Caco-2 (cell line): Measurements from ENCODE around the gene RHOG. TPM values are rescaled to one million over a fixed set of nuclear protein-coding genes. Genes with fewer than 3 reads are reported as not detected.
A peak's percentile ranks its signal among the peaks of the same experiment; 100 is the strongest.

Experiments used
- BruUV-seq: library from RNA; stranded (reverse); fragments of 400-500 nt; replicated peaks from 2 replicates; lab custom pipeline; 2021; lab: Mats Ljungman, UMichigan
- CTCF ChIA-PET: fragments of 300-600 bp; sonication (Branson Sonifier 250); formaldehyde crosslinking; loops from one replicate; lab custom pipeline; 2022; ENCODE audit warnings: antibody characterized with exemption; lab: Charles Lee
- POLR2A ChIA-PET: fragments of 300-600 bp; sonication (Branson Sonifier 250); formaldehyde crosslinking; loops from one replicate; lab custom pipeline; 2022; ENCODE audit warnings: antibody characterized with exemption; lab: Charles Lee
- DNase-seq, 2 experiments: peaks; one replicate each; pipeline versions ENCODE4 v3.0.0 to v3.0.0-alpha.2; 2020 to 2022
- H3K27me3 ChIP-seq: replicated peaks from 2 replicates; pipeline ENCODE4 v1.6.0; 2011; ENCODE audit warnings: low read length; ENCODE audit not compliant: control insufficient read depth, insufficient read depth
- H3K36me3 ChIP-seq: 2 replicates; pipeline ENCODE4 v1.5.1; 2011; ENCODE audit warnings: low read length; ENCODE audit not compliant: control insufficient read depth, insufficient read depth
- H3K4me1 ChIP-seq: fragments of 250-450 bp; sonication (Bioruptor Pico); 2 replicates; pipeline ENCODE4 v1.5.1; 2020; ENCODE audit warnings: mild to moderate bottlenecking
- H3K4me3 ChIP-seq: 2 replicates; pipeline ENCODE4 v1.5.1; 2011; ENCODE audit warnings: low read depth, mild to moderate bottlenecking, control low read depth, low read length
- H3K9me3 ChIP-seq: fragments of 250-450 bp; sonication (Bioruptor Pico); 2 replicates; pipeline ENCODE4 v1.5.1; 2020; ENCODE audit warnings: mild to moderate bottlenecking, moderate library complexity
- H3K27ac Mint-ChIP-seq: one replicate; pipeline ENCODE4 v1.8.0; 2022; ENCODE audit warnings: mixed read lengths; ENCODE audit not compliant: unreplicated experiment
- H3K27me3 Mint-ChIP-seq: one replicate; pipeline ENCODE4 v1.8.0; 2022; ENCODE audit warnings: mixed read lengths; ENCODE audit not compliant: insufficient read depth, unreplicated experiment
- H3K36me3 Mint-ChIP-seq: one replicate; pipeline ENCODE4 v1.8.0; 2022; ENCODE audit warnings: mild to moderate bottlenecking, mixed read lengths; ENCODE audit not compliant: insufficient read depth, unreplicated experiment
- H3K4me1 Mint-ChIP-seq: one replicate; pipeline ENCODE4 v1.8.0; 2022; ENCODE audit warnings: low read depth, mixed read lengths; ENCODE audit not compliant: unreplicated experiment
- H3K4me3 Mint-ChIP-seq: one replicate; pipeline ENCODE4 v1.8.0; 2022; ENCODE audit warnings: mild to moderate bottlenecking, moderate library complexity, mixed read lengths; ENCODE audit not compliant: unreplicated experiment
- H3K9me3 Mint-ChIP-seq: one replicate; pipeline ENCODE4 v1.8.0; 2022; ENCODE audit warnings: mixed read lengths; ENCODE audit not compliant: unreplicated experiment
- CTCF ChIP-seq, 2 experiments: fragments of 200-600 bp in 1 of 2; IDR thresholded peaks; 1 replicate in 1 of 2; 2 replicates in 1 of 2; pipeline versions ENCODE4 v1.5.1 to v1.8.0; 2011 to 2022; ENCODE audit warnings: antibody characterized with exemption in 1 of 2, control low read depth in 1 of 2, inconsistent platforms in 1 of 2, low read depth in 1 of 2, low read length in 1 of 2, mild to moderate bottlenecking in 1 of 2, moderate library complexity in 1 of 2; ENCODE audit not compliant: insufficient read depth in 1 of 2, severe bottlenecking in 1 of 2, unreplicated experiment in 1 of 2
- intact Hi-C: fragments of 100-400 bp; cut with micrococcal nuclease; formaldehyde crosslinking; loops from one replicate; pipeline ENCODE4 v1.10.0; 2022; ENCODE audit not compliant: unreplicated experiment
- total RNA-seq: library from RNA; stranded (reverse); gene quantifications from 2 replicates; pipeline ENCODE4 v1.2.3, GENCODE V29; 2022

RHOG gene
- total RNA-seq, 1 experiment from 2014 or later = 36.9 TPM

GRCh38 chr11:3830730-3831129, 10.0 kb downstream of the RHOG start:
- CTCF ChIA-PET = no interaction called here
- Mint-ChIP-seq H3K4me3 (no peak overlapping the region), H3K9me3 (no peaks in the 10 kb centered on the region), H3K4me1 (peaks cover 21% of the 10 kb centered on the region), H3K27me3 (no peaks in the 10 kb centered on the region), H3K27ac (peak overlapping the region; percentile 63), H3K36me3 (peaks cover 58% of the 10 kb centered on the region)
- Histone ChIP-seq H3K4me1 (peaks cover 14% of the 10 kb centered on the region), H3K4me3 (no peak overlapping the region), H3K9me3 (no peaks in the 10 kb centered on the region), H3K36me3 (no peaks in the 10 kb centered on the region; the same call in none of the 2 replicates), H3K27me3 (no peaks in the 10 kb centered on the region)
- no peak for DNase-seq
- BruUV-seq = no TSS peak
- no peak for TF ChIP-seq CTCF (IDR thresholded peaks at IDR 0.05; ENCODE audit: insufficient read depth in 1 of 2, low read depth in 1 of 2, low read length in 1 of 2, severe bottlenecking in 1 of 2, unreplicated experiment in 1 of 2)
- intact Hi-C loops = no loop called here
- POLR2A ChIA-PET = no interaction called here

GRCh38 chr11:3830088-3830487, 10.7 kb downstream of the RHOG start:
- peaks cover 54% of the 10 kb centered on the region for H3K36me3 Mint-ChIP-seq
- no peaks in the 10 kb centered on the region for H3K9me3 Mint-ChIP-seq
- CTCF ChIA-PET = no interaction called here

GRCh38 chr11:3827434-3828186, 13.1 kb downstream of the RHOG start:
- H3K4me3 Mint-ChIP-seq = no peak overlapping the region
- DNase-seq = no peak
- Histone ChIP-seq H3K4me1 (no peaks in the 10 kb centered on the region), H3K9me3 (no peaks in the 10 kb centered on the region), H3K4me3 (no peak overlapping the region), H3K36me3 (no peaks in the 10 kb centered on the region; the same call in none of the 2 replicates), H3K27me3 (no peaks in the 10 kb centered on the region)
- no peaks in the 10 kb centered on the region for H3K9me3 Mint-ChIP-seq
- H3K4me1 Mint-ChIP-seq = no peaks in the 10 kb centered on the region
- TF ChIP-seq CTCF (IDR thresholded peaks at IDR 0.05; ENCODE audit: insufficient read depth in 1 of 2, low read depth in 1 of 2, low read length in 1 of 2, severe bottlenecking in 1 of 2, unreplicated experiment in 1 of 2) = no peak
- ChIA-PET CTCF (interaction anchor here (2.0 kb wide), 1 partner anchor 14 kb away, joined by 13 read pairs; the partner anchor contains the start of gene RHOG), POLR2A (no interaction called here)
- H3K27ac Mint-ChIP-seq = peak overlapping the region; percentile 74
- peaks cover 54% of the 10 kb centered on the region for H3K36me3 Mint-ChIP-seq
- BruUV-seq = TSS peak; percentile 26
- intact Hi-C loops = no loop called here
- H3K27me3 Mint-ChIP-seq = no peaks in the 10 kb centered on the region

More at GRCh38 chr11:3830088-3830487, 10.7 kb downstream of the RHOG start:
- DNase-seq = no peak
- no peak overlapping the region for H3K27ac Mint-ChIP-seq
- intact Hi-C loops = no loop called here
- no peak for TF ChIP-seq CTCF (IDR thresholded peaks at IDR 0.05; ENCODE audit: insufficient read depth in 1 of 2, low read depth in 1 of 2, low read length in 1 of 2, severe bottlenecking in 1 of 2, unreplicated experiment in 1 of 2)
- Histone ChIP-seq H3K4me3 (no peak overlapping the region), H3K9me3 (no peaks in the 10 kb centered on the region), H3K36me3 (no peaks in the 10 kb centered on the region; the same call in none of the 2 replicates), H3K4me1 (peaks cover 7% of the 10 kb centered on the region), H3K27me3 (no peaks in the 10 kb centered on the region)
- no peaks in the 10 kb centered on the region for H3K27me3 Mint-ChIP-seq
- POLR2A ChIA-PET = no interaction called here
- no peak overlapping the region for H3K4me3 Mint-ChIP-seq
- no TSS peak for BruUV-seq
- peaks cover 14% of the 10 kb centered on the region for H3K4me1 Mint-ChIP-seq
